Mesenchymal stem cell (in vitro differentiated cells and primary cell): Measurements from ENCODE around the gene CDKL5.

Experiments used
- DNase-seq: peaks from one replicate; pipeline ENCODE4 v3.0.0-alpha.2; 2013
- H2AFZ ChIP-seq: one replicate; pipeline ENCODE4 v1.6.1; 2013; ENCODE audit warnings: low read depth, mild to moderate bottlenecking, control low read depth, inconsistent platforms, low read length, moderate library complexity
- H2AK5ac ChIP-seq: 2 replicates; pipeline ENCODE4 v1.6.1; 2013; ENCODE audit warnings: low read length, moderate library complexity, mild to moderate bottlenecking, inconsistent platforms; ENCODE audit not compliant: severe bottlenecking
- H2BK120ac ChIP-seq: one replicate; pipeline ENCODE4 v1.6.1; 2013; ENCODE audit warnings: low read depth, mild to moderate bottlenecking, inconsistent platforms, low read length, moderate library complexity
- H2BK12ac ChIP-seq, 2 experiments: one replicate each; pipeline ENCODE4 v1.6.1; 2013; ENCODE audit warnings: inconsistent platforms in 2 of 2, low read length in 2 of 2, mild to moderate bottlenecking in 2 of 2, moderate library complexity in 2 of 2, control low read depth in 1 of 2
- H2BK15ac ChIP-seq: one replicate; pipeline ENCODE4 v1.6.1; 2013; ENCODE audit warnings: mild to moderate bottlenecking, low read depth, inconsistent platforms; ENCODE audit not compliant: poor library complexity, severe bottlenecking
- H2BK5ac ChIP-seq: 2 replicates; pipeline ENCODE4 v1.6.1; 2013; ENCODE audit warnings: low read depth, mild to moderate bottlenecking, low read length, control low read depth, inconsistent platforms; ENCODE audit not compliant: poor library complexity, severe bottlenecking
- H3K14ac ChIP-seq, 2 experiments: one replicate each; pipeline ENCODE4 v1.6.1; 2013; ENCODE audit warnings: inconsistent platforms in 2 of 2, low read length in 2 of 2, control low read depth in 1 of 2, mild to moderate bottlenecking in 1 of 2, moderate library complexity in 1 of 2
- H3K18ac ChIP-seq, 2 experiments: one replicate each; pipeline ENCODE4 v1.6.1; 2013; ENCODE audit warnings: inconsistent platforms in 2 of 2, low read length in 2 of 2, control low read depth in 1 of 2, low read depth in 1 of 2, mild to moderate bottlenecking in 1 of 2
- H3K23ac ChIP-seq, 2 experiments: one replicate each; pipeline ENCODE4 v1.6.1; 2013; ENCODE audit warnings: inconsistent platforms in 2 of 2, low read length in 2 of 2, mild to moderate bottlenecking in 2 of 2, moderate library complexity in 2 of 2, control low read depth in 1 of 2
- H3K27ac ChIP-seq: 2 replicates; pipeline ENCODE4 v1.5.1; 2013; ENCODE audit warnings: mild to moderate bottlenecking, moderate library complexity, low read length, control low read depth, inconsistent platforms; ENCODE audit not compliant: poor library complexity, severe bottlenecking
- H3K27me3 ChIP-seq, 2 experiments: 2 replicates each; pipeline versions ENCODE4 v1.6.1 to v1.7.0; 2013; ENCODE audit warnings: low read length in 2 of 2, mild to moderate bottlenecking in 2 of 2, moderate library complexity in 2 of 2, control low read depth in 1 of 2, inconsistent platforms in 1 of 2; ENCODE audit not compliant: control insufficient read depth in 1 of 2, insufficient read depth in 1 of 2
- H3K36me3 ChIP-seq, 2 experiments: 2 replicates each; pipeline versions ENCODE4 v1.6.1 to v1.7.0; 2013; ENCODE audit warnings: low read length in 2 of 2, control low read depth in 1 of 2, inconsistent platforms in 1 of 2, low read depth in 1 of 2, mild to moderate bottlenecking in 1 of 2; ENCODE audit not compliant: insufficient read depth in 2 of 2, control insufficient read depth in 1 of 2
- H3K4ac ChIP-seq, 2 experiments: one replicate each; pipeline ENCODE4 v1.6.1; 2013; ENCODE audit warnings: inconsistent platforms in 2 of 2, low read length in 2 of 2, mild to moderate bottlenecking in 2 of 2, moderate library complexity in 2 of 2, control low read depth in 1 of 2, low read depth in 1 of 2
- H3K4me1 ChIP-seq: 2 replicates; pipeline ENCODE4 v1.6.1; 2013; ENCODE audit warnings: low read depth, low read length, control low read depth; ENCODE audit not compliant: control insufficient read depth, insufficient read depth
- H3K4me2 ChIP-seq: 2 replicates; pipeline ENCODE4 v1.6.1; 2013; ENCODE audit warnings: low read length, mild to moderate bottlenecking, inconsistent platforms; ENCODE audit not compliant: poor library complexity, severe bottlenecking
- H3K4me3 ChIP-seq, 2 experiments: 2 replicates each; pipeline versions ENCODE4 v1.5.1 to v1.7.0; 2013; ENCODE audit warnings: low read length in 2 of 2, mild to moderate bottlenecking in 2 of 2, control low read depth in 1 of 2, low read depth in 1 of 2; ENCODE audit not compliant: insufficient read depth in 1 of 2
- H3K79me1 ChIP-seq: replicated peaks from 2 replicates; pipeline ENCODE4 v1.6.1; 2013; ENCODE audit warnings: mild to moderate bottlenecking, control low read depth, low read length, inconsistent platforms; ENCODE audit not compliant: poor library complexity, severe bottlenecking
- H3K9ac ChIP-seq: 2 replicates; pipeline ENCODE4 v1.7.0; 2013; ENCODE audit warnings: mild to moderate bottlenecking, low read length, moderate library complexity
- H3K9me3 ChIP-seq: 2 replicates; pipeline ENCODE4 v1.7.0; 2013; ENCODE audit warnings: mild to moderate bottlenecking, low read length; ENCODE audit not compliant: control insufficient read depth
- H4K8ac ChIP-seq: one replicate; pipeline ENCODE4 v1.6.1; 2013; ENCODE audit warnings: inconsistent platforms, mild to moderate bottlenecking, low read length, moderate library complexity
- H4K91ac ChIP-seq: one replicate; pipeline ENCODE4 v1.6.1; 2013; ENCODE audit warnings: mild to moderate bottlenecking, low read length, inconsistent platforms
- WGBS: methylation state at CpG from one replicate; pipeline ENCODE4 v1.1.7; 2013; ENCODE audit warnings: mixed read lengths; 5-methylcytosine and 5-hydroxymethylcytosine counted together

Gene CDKL5

DNA sequence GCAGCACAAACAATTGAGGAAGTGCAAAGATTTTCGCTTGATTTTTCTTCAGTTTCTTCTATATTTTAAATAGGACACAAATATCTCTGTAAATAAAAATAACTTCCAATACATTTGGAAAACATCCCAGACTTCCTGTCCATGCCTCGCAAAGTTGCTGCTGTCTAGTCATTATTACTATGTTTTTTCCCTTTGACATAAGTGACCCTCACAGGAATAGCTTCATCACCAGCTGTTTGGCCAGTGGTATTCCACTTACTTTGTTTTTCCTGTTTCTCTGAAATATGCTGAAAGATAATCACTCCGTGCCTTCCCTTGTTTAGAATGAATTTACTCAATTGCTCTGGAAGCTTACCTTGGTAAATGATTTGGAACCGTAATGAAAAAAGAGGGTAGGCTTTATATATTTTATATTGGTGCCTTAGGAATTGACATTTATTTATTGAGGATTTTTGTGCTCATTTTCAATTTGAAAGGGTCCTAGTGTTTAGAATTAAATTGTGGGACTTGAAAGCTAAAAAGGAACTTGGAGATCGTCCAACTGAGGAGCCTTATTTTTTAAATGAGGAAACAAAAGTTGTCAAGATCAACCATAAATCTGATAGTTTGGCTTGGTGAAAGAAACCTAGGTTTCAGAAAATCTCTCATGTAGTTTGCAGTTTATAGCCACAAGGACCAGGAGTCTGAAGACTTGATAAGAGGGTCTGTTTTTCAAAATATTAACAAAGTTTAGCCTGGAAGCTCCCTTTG lies 65.6 kb downstream of the CDKL5 start:
- Histone ChIP-seq H2AK5ac (no peak overlapping the region), H3K4me1 (no peaks in the 10 kb centered on the region), H2BK12ac (no peak overlapping the region), H3K4me2 (no peak overlapping the region), H3K79me1 (peaks cover 7% of the 10 kb centered on the region), H3K4me3 (no peak overlapping the region), H3K27me3 (peaks cover 0 to 3% of the 10 kb centered on the region in 2 experiments), H3K36me3 (no peaks in the 10 kb centered on the region), H3K18ac (no peak overlapping the region), H4K8ac (no peak overlapping the region), H3K4ac (no peak overlapping the region), H3K27ac (no peak overlapping the region), H3K9me3 (no peaks in the 10 kb centered on the region), H2AFZ (no peak overlapping the region), H2BK120ac (no peak overlapping the region), H4K91ac (no peak overlapping the region), H3K23ac (no peak overlapping the region), H3K9ac (no peak overlapping the region), H2BK5ac (no peak overlapping the region), H2BK15ac (no peak overlapping the region), H3K14ac (no peak overlapping the region)
- WGBS: 31% methylated on average over 4 of the region's 5 CpGs
- DNase-seq: peak; percentile 27

DNA sequence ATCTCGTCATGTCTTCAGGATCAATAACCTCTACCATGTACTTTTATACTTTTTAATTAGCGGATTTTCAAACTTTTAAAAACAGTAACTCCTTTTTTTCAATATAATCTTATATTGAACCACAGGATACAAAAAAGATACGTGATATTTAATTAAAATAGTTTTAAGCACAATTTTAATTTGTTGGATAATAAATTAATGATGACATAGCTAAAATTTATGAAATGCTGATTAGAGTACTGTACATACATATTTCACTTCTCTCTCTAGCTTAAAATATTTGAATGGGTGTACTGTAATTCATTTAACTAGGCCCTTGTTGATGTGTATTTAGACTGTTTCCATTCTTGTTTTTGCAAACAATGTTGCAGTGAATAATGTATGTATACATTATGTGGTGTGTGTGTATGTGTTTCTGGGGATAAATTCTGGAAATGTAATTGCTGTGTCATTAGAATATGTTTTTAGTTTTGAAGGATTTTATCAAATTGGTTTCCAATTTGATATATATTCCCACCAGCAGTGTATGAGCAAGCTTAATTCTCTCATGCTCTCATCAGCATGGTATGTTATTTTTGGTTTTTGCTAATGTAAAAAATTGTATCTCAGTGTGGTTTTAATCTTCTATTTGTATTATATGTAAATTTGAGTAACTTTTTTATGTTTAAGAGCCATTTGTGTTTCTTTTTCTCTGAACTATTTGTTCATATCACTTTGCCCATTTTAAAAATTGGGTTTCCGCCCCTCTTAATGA lies 66.4 kb downstream of the CDKL5 start:
- Histone ChIP-seq H3K27me3 (peaks cover 0 to 3% of the 10 kb centered on the region in 2 experiments), H2BK15ac (no peak overlapping the region), H3K9ac (no peak overlapping the region), H3K4ac (no peak overlapping the region), H2BK120ac (no peak overlapping the region), H3K4me2 (no peak overlapping the region), H3K4me1 (no peaks in the 10 kb centered on the region), H2AK5ac (no peak overlapping the region), H4K8ac (no peak overlapping the region), H3K4me3 (no peak overlapping the region), H3K23ac (no peak overlapping the region), H4K91ac (no peak overlapping the region), H2BK5ac (no peak overlapping the region), H3K14ac (no peak overlapping the region), H2AFZ (no peak overlapping the region), H2BK12ac (no peak overlapping the region), H3K18ac (no peak overlapping the region), H3K36me3 (no peaks in the 10 kb centered on the region), H3K27ac (no peak overlapping the region), H3K9me3 (no peaks in the 10 kb centered on the region), H3K79me1 (peaks cover 7% of the 10 kb centered on the region)
- 100% methylated on average over 1 of the region's 4 CpGs for WGBS
- no peak for DNase-seq

DNA sequence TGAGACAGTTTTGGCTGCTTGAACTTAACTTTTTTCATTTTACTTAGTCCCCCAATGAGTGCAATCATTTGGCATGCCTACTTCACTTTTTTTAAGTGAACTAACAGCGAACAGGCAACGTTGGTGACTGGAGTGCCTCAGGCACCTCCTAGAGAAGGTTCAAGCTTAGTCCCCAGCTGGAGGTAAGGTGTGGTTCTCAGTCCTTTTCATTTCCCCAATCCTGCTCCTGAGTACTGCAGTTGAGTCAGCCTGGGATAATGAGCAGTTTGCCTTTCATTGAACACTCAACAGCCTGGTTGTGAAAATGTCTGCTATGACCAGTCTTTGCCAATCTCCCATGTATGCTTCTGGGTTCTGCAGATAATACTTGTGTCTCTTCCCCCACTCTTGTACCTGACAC lies 109.5 kb downstream of the CDKL5 start:
- Histone ChIP-seq H3K4ac (no peak overlapping the region), H2AK5ac (no peak overlapping the region), H4K91ac (no peak overlapping the region), H2BK12ac (no peak overlapping the region), H4K8ac (no peak overlapping the region), H3K27ac (no peak overlapping the region), H3K14ac (no peak overlapping the region), H3K27me3 (no peaks in the 10 kb centered on the region), H3K79me1 (peaks cover 6% of the 10 kb centered on the region), H3K9ac (no peak overlapping the region), H2BK5ac (no peak overlapping the region), H3K36me3 (peaks cover 0 to 3% of the 10 kb centered on the region in 2 experiments), H3K23ac (no peak overlapping the region), H2BK15ac (no peak overlapping the region), H2BK120ac (no peak overlapping the region), H3K18ac (no peak overlapping the region), H3K9me3 (peaks cover 4% of the 10 kb centered on the region), H3K4me2 (no peak overlapping the region), H2AFZ (no peak overlapping the region), H3K4me1 (no peaks in the 10 kb centered on the region), H3K4me3 (no peak overlapping the region)
- no peak for DNase-seq
- WGBS: 100% methylated on average over 2 of the region's 2 CpGs

DNA sequence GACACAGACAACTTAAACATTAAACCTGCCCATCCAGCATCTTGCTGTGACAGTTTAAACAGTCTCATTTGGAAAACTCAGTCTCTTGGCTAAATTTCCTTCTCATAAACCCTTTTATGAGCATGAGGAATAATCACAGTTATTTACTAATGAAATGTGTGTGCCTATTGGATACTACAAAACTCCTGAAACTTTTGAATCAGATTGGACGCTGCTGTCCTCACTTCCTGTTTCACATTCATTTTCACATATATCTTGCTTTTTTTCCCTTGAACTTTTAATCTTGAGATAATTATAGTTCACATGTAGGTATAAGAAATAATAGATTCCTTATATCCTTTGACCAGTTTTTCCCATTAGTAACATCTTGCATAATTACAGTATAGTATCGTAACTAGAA lies 111.7 kb downstream of the CDKL5 start:
- Histone ChIP-seq H3K23ac (no peak overlapping the region), H3K27me3 (no peaks in the 10 kb centered on the region), H4K91ac (no peak overlapping the region), H3K4ac (no peak overlapping the region), H2BK5ac (no peak overlapping the region), H3K18ac (no peak overlapping the region), H3K9ac (no peak overlapping the region), H3K14ac (no peak overlapping the region), H2AFZ (no peak overlapping the region), H3K79me1 (peaks cover 7% of the 10 kb centered on the region), H3K36me3 (peaks cover 0 to 3% of the 10 kb centered on the region in 2 experiments), H3K27ac (no peak overlapping the region), H2AK5ac (no peak overlapping the region), H2BK12ac (no peak overlapping the region), H2BK15ac (no peak overlapping the region), H3K4me2 (no peak overlapping the region), H2BK120ac (no peak overlapping the region), H4K8ac (no peak overlapping the region), H3K9me3 (peaks cover 4% of the 10 kb centered on the region), H3K4me1 (no peaks in the 10 kb centered on the region), H3K4me3 (no peak overlapping the region)
- WGBS: no CpG with 5 or more reads among the region's 2 CpGs
- DNase-seq: no peak
